ENCODE results near the gene NOC3L. TPM values are rescaled to one million over a fixed set of nuclear protein-coding genes. Genes with fewer than 3 reads are reported as not detected.
A peak's percentile ranks its signal among the peaks of the same experiment; 100 is the strongest.

Gene NOC3L
- 27.7 and 80.4 TPM in 2 replicates for total RNA-seq (2011; cell fraction: chromatin; rRNA removed; ENCODE audit: low replicate concordance)
- 11.7 and 12.0 TPM in 2 replicates for total RNA-seq (2011; cell fraction: nucleolus; rRNA removed)
- total RNA-seq (2011; cell fraction: nucleoplasm; rRNA removed) = 27.5 and 29.0 TPM in 2 replicates
- total RNA-seq (2014; rRNA removed) (27.8 and 30.6 TPM in 2 replicates), total RNA-seq (2014; rRNA removed; fragmentation: Illumina TruSeq; extraction: Trizol) (57.6 and 64.0 TPM in 2 replicates), total RNA-seq (2015; rRNA removed; fragmentation: Illumina TruSeq; extraction: Trizol) (44.6 and 47.5 TPM in 2 replicates), total RNA-seq (2021) (24.7 and 30.8 TPM in 2 replicates), polyA plus RNA-seq (2011; rRNA removed) (20.1 and 29.5 TPM in 2 replicates), polyA plus RNA-seq (2014; fragmentation: Illumina TruSeq; extraction: Trizol) (23.4 and 32.6 TPM in 2 replicates), polyA plus RNA-seq (2014; fragmentation: Nextera tagmentation; extraction: Ambion mirVana) (10 to 100 TPM; 36.0 to 41.4 TPM), polyA plus RNA-seq (2014; rRNA removed) (19.5 and 23.8 TPM in 2 replicates), polyA minus RNA-seq (2011; rRNA and poly(A)+ RNA removed) (41.2 and 43.3 TPM in 2 replicates), Bru-seq, nascent RNA (percentile 82 among the genes with signal in this experiment), BruChase-seq, experiment 1, labeled RNA remaining after a 2-hour chase (percentile 87 among the genes with signal in this experiment), BruChase-seq, experiment 2, labeled RNA remaining after a 6-hour chase (percentile 86 among the genes with signal in this experiment)
- 5.2 and 8.7 TPM in 2 replicates for polyA plus RNA-seq (2011; cell fraction: cytosol; rRNA removed)
- 13.4 and 19.0 TPM in 2 replicates for polyA plus RNA-seq (2011; cell fraction: nucleus; rRNA removed)
- polyA plus RNA-seq (2012) = 10.6 and 19.7 TPM in 2 replicates
- polyA minus RNA-seq (2011; cell fraction: cytosol; rRNA and poly(A)+ RNA removed) = 8.9 and 17.8 TPM in 2 replicates
- polyA minus RNA-seq (2011; cell fraction: nucleus; rRNA and poly(A)+ RNA removed) = 15.6 and 25.2 TPM in 2 replicates
- long read RNA-seq, experiment 1, transcript NOC3L-201 (21 exons, 3,455 nt) = major isoform, 116 of 158 reads
- long read RNA-seq, experiment 1, partial matches to known transcripts = 28 of 158 reads
- long read RNA-seq, experiment 1, other reads (novel, unspliced or antisense) = 14 of 158 reads
- long read RNA-seq, experiment 2, partial matches to known transcripts = 2 of 22 reads
- long read RNA-seq, experiment 2, other reads (novel, unspliced or antisense) = 18 of 22 reads
- long read RNA-seq, experiment 3, transcript NOC3L-201 (21 exons, 3,455 nt) = major isoform, 7 of 38 reads
- long read RNA-seq, experiment 3, partial matches to known transcripts = 30 of 38 reads
- long read RNA-seq, experiment 3, other reads (novel, unspliced or antisense) = 1 of 38 reads

GRCh38 chr10:94362360-94363250 is at the start of gene NOC3L:
Gene NOC3L (minus strand): TSS chr10:94362939. CDS start chr10:94362838, 101 bp downstream.
- in situ Hi-C loops (cut with MboI) (no loop called here), intact Hi-C loops (cut with micrococcal nuclease) (loop anchor here (2.0 to 5.0 kb wide), 2 partner anchors 40 to 80 kb away; partner anchors contain the start of gene TBC1D12)
- TSS peak; percentile 76 for BruUV-seq (replicated peaks)
- peaks cover 43% of the 10 kb centered on the region for H3K79me2 ChIP-seq (ENCODE audit: control insufficient read depth, insufficient read depth, low read length)
- peak within 1 kb of the TSS; percentile 87 for H2AFZ ChIP-seq (ENCODE audit: low read depth, low read length)
- peak within 1 kb of the TSS; percentile 86 for H3K4me3 ChIP-seq
- FAIRE-seq (peak; percentile 92), ATAC-seq (peak; percentile 100), DNase-seq (ENCODE audit: extremely low read depth in 1 of 4, low spot score in 3 of 4) (peak; percentile 85 to 94 (median 86))
- H3K27me3 ChIP-seq (ENCODE audit: control insufficient read depth in 2 of 2, insufficient read depth in 2 of 2, low read length in 2 of 2) = no peaks in the 10 kb centered on the region
- H3K9me3 ChIP-seq (replicated peaks; ENCODE audit: control insufficient read depth, insufficient read depth, low read depth, low read length) = no peaks in the 10 kb centered on the region
- H3K36me3 ChIP-seq (ENCODE audit: control insufficient read depth, insufficient read depth, low read length) = peaks cover 29% of the 10 kb centered on the region
- ChIA-PET CTCF (ENCODE audit: low intra/inter-chr PET ratio) (no interaction called here), POLR2A (interaction anchor here (1.2 to 1.3 kb wide), 2 partner anchors 11 to 22 kb away, joined by 3 to 5 read pairs; no protein-coding TSS in a partner anchor)
- H3K9me1 ChIP-seq (ENCODE audit: control insufficient read depth, insufficient read depth, low read length) = no peaks in the 10 kb centered on the region
- H3K4me2 ChIP-seq (ENCODE audit: insufficient read depth, low read length) = peak within 1 kb of the TSS; percentile 89
- H4K20me1 ChIP-seq (replicated peaks; ENCODE audit: control insufficient read depth, insufficient read depth, low read length) = no peaks in the 10 kb centered on the region
- WGBS (ENCODE audit: insufficient coverage, low coverage, missing lambda C conversion rate) = under 1% methylated on average over 35 of the region's 55 CpGs
- H3K4me1 ChIP-seq (replicated peaks in 1 of 2; ENCODE audit: control insufficient read depth in 2 of 2, insufficient read depth in 2 of 2, low read length in 2 of 2) = peaks cover 3 to 5% of the 10 kb centered on the region in 2 experiments; a peak in 4 of 5 replicates
- peak within 1 kb of the TSS; percentile 81 for H3K27ac ChIP-seq (ENCODE audit: extremely low read depth, low read depth, low read length)
- peak within 1 kb of the TSS; percentile 79 to 94 for H3K9ac ChIP-seq (ENCODE audit: insufficient read depth in 1 of 2, low read depth in 2 of 2, low read length in 2 of 2)
- TF ChIP-seq ZNF224 (CRISPR knock-in tag; IDR thresholded peaks at IDR 0.05) = no peak
- TF ChIP-seq CREB3 (tag; conservative IDR thresholded peaks at IDR 0.05; ENCODE audit: low read depth) = no peak
- peak; percentile 76 for TF ChIP-seq DIDO1 (tag; IDR thresholded peaks at IDR 0.05; ENCODE audit: low read depth)
- peak; percentile 75; the same call in 1 of the 2 replicates for TF ChIP-seq GTF2F1 (IDR thresholded peaks at IDR 0.05; ENCODE audit: low read depth, low read length)
- TF ChIP-seq STAT6 (CRISPR knock-in tag; IDR thresholded peaks at IDR 0.05) = no peak
- no peak for TF ChIP-seq CBX5 (IDR thresholded peaks at IDR 0.05; ENCODE audit: borderline replicate concordance, low read depth)
- TF ChIP-seq ATF6 (CRISPR knock-in tag; IDR thresholded peaks at IDR 0.05) = peak; percentile 93; the same call in 1 of the 2 replicates
